Measurements from ENCODE around the gene TMCO1.
"Not testable (repeated sequence)": the region's sequence is repeated elsewhere in the genome, so short reads cannot be mapped to it uniquely, and the experiment has no call there.

TMCO1 gene

DNA sequence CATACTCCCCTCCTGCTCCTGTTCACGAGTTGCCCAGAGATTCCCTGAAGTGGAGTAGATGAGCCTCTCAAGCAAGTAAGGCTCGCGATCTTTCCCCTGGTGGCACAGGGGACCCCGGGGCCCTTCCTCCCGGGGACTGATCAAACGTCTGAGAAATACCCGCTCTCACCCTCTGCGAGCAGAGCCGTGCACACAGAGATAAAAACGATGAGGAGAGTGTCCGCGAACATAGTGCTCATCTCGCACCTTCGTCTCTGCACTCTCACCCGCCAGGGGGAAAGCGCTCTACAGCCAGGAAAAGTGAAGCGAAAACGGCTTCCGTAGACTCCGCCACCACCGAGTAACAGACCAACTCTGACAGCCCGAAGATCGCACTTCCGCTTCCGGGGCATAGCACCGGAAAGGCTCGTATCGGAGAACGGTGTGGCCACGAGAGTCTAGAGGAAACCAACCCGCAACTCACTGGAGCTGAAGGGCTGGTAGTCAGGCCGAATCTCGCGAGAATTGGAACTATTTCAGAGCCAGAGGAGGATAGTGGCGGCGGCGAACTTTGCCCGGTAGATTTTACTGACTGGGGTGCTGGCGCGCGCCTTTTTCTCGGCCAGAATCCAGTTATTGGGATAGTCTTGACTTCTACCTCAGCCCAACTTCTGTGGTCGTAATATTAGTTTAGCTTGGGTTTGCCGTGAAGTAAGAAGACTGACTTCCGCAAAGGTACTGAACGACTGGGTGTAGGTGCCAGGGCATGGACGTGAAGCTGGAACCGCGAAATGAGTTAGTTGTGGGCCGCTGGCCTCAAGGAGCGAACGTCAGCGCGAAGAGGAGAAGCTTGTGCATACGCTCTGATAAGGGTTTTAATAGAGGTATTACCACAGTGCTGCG lies at the start of gene TMCO1:
TSS of gene TMCO1 (minus strand) at position 356 of the 882 bp plus-strand sequence. CDS start at position 239, 117 bp downstream.
- DNase-seq, result peak; percentile 94

GRCh38 chr1:165816826-165817497 lies 48.3 kb upstream of the TMCO1 start:
- no peak for DNase-seq

DNA sequence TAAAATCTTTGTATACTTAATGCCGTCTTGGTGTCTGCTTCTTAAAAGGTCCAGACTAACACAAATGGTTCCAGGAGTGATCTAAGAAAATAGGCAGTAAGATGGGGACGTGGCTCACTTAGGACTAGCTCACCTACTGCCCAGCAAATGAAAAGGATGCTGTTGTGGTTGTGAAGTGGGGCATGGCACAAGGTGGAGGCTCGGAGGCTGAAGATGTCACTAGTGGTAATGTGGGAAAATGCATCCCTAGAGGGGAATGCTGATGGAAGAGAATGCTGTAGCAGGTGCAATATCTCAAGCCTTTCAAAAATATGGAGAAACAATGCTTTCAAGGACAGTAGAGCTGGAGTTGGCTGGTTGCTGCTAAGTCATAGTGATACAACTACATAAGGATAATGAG lies 47.5 kb upstream of the TMCO1 start:
- DNase-seq, result no peak

DNA sequence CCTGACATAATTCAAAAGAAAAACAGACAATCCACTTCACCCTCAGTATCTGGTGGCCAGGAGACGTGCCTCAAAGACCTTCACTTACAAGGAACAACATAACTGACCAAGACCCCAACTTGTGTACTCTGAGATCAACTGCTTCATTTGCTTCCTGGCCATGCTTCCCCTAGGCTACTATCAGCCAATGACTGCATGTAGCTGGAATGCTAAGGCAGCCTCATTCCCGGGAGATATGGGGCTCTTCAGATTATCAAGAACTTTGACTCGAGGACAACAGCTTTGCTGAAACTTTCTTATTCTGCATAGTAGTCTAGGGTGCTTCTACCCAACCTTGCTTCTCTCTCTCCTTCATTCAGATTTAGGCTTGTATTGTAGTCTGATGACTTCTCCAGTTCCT lies 47.1 kb upstream of the TMCO1 start:
- DNase-seq, result no peak

- no peak for DNase-seq
Observed at GRCh38 chr1:165807613-165808012, 38.9 kb upstream of the TMCO1 start.

DNA sequence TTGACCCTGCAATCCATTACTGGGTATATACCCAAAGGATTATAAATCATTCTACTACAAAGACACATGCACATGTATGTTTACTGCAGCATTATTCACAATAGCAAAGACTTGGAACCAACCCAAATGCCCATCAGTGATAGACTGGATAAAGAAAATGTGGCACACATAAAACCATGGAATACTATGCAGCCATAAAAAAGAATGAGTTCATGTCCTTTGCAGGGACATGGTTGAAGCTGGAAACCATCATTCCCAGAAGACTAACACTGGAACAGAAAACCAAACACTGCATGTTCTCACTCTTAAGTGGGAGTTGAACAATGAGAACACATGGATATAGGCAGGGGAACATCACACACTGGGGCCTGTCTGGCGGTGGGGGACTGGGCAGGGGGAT lies 35.8 kb upstream of the TMCO1 start:
- DNase-seq, result not testable (repeated sequence)

GRCh38 chr1:165799387-165799786 lies 30.7 kb upstream of the TMCO1 start:
- no peak for DNase-seq

DNA sequence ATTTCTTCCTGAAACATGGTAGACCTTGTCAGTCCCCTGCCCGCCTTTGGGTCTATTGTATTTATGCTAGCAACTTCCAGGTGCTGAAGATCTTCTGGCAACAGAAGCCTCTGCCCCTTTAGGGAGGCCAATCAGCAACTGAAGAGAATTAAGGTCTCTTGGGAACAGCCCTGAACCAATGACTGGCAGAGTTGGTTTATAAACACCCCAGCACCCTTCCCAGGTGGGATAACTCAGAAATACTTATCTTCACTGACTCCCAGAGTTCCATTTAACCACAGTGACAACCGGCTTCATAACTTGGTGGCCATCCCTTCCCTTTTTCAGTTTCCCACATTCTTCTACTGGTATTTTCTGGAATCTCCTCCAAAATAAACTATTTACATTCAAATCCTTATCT lies 27.2 kb upstream of the TMCO1 start:
- no peak for DNase-seq

- DNase-seq, result no peak
Observed at GRCh38 chr1:165793951-165794350, 25.3 kb upstream of the TMCO1 start.

DNA sequence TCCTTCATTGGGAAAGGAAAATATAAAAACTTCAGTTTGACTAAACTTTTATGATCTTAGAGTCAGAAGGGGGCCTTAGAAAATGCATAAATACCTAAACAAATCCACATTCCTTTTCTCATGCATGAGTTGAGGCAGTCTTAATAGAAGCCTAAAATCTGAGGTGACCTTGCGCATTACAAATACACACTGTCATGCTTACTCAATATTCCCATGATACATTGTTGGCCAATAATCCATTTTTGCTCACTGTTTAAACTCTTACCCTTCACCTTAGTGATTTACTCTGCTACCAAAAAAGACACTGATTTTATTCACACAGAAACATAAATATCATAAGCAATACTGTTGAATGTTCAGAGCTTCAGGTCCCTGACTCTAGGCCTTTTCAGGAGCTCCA lies 19.1 kb upstream of the TMCO1 start:
- no peak for DNase-seq

DNA sequence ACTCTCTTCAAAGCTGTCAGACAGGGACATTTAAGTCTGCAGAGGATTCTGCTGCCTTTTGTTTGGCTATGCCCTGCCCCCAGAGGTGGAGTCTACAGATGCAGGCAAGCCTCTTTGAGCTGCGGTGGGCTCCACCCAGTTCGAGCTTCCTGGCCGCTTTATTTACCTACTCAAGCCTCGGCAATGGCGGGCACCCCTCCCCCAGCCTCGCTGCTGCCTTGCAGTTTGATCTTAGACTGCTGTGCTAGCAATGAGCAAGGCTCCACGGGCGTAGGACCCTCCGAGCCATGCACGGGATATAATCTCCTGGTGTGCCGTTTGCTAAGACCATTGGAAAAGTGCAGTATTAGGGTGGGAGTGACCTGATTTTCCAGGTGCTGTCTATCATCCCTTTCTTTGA lies 14.9 kb upstream of the TMCO1 start:
- not testable (repeated sequence) for DNase-seq

DNA sequence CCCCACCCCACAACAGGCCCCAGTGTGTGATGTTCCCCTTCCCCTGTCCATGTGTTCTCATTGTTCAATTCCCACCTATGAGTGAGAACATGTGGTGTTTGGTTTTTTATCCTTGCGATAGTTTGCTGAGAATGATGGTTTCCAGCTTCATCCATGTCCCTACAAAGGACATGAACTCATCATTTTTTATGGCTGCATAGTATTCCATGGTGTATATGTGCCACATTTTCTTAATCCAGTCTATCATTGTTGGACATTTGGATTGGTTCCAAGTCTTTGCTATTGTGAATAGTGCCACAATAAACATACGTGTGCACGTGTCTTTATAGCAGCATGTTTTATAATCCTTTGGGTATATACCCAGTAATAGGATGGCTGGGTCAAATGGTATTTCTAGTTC lies 9.5 kb upstream of the TMCO1 start:
- not testable (repeated sequence) for DNase-seq

DNA sequence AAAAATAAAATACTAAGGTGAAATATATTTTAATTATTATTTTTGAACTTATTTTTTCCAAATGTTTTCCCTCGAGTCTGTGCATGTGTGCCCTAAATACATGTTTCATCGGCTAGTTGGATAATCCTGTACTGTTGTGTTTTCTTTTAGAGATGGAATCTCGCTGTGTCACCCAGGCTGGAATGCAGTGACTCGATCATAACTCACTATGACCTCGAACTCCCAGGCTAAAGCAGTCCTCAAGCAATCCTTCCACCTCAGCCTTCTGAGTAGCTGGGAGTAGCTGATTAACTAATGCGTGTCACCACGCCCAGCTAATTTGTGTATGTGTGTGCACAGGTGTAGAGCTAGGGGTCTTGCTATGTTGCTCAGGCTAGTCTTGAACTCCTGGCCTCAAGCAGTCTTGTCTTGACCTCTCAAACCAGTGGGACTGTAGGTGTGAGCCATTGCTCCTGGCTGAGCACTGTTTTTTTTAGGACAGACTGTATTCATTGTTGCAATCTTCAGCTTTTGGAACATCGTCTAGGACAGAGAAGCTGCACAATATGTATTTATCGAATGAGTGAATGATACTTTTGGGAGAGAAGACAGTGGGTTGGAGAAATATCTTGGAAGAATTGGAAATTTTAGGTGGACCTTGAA lies 4.8 kb upstream of the TMCO1 start:
- DNase-seq, result no peak

DNA sequence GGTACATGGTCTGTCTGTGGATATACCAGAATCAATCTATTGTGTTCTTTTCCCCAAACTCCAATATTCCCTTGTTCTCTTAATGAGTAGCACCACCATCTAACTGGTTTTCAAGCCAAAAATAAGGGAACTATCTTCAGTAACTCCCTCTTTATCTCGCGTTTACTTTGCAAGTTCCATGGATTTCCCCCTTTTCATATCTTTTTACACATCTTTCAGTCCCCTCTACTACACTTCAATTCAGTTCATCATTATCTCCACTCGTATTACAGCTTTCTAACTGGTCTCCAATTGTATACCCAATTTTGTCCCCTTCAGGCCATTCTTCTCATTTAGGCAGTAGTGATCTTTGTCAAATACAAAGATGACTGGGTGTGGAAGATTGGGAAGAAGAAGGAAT lies 4.1 kb upstream of the TMCO1 start:
- no peak for DNase-seq

- DNase-seq, result no peak
Observed at GRCh38 chr1:165764277-165764676, 4.4 kb downstream of the TMCO1 start.

- no peak for DNase-seq
Observed at GRCh38 chr1:165763442-165763841, 5.2 kb downstream of the TMCO1 start.

GRCh38 chr1:165762725-165763124 lies 5.9 kb downstream of the TMCO1 start:
- DNase-seq, result no peak

- DNase-seq, result no peak
Observed at GRCh38 chr1:165759095-165759494, 9.6 kb downstream of the TMCO1 start.

DNA sequence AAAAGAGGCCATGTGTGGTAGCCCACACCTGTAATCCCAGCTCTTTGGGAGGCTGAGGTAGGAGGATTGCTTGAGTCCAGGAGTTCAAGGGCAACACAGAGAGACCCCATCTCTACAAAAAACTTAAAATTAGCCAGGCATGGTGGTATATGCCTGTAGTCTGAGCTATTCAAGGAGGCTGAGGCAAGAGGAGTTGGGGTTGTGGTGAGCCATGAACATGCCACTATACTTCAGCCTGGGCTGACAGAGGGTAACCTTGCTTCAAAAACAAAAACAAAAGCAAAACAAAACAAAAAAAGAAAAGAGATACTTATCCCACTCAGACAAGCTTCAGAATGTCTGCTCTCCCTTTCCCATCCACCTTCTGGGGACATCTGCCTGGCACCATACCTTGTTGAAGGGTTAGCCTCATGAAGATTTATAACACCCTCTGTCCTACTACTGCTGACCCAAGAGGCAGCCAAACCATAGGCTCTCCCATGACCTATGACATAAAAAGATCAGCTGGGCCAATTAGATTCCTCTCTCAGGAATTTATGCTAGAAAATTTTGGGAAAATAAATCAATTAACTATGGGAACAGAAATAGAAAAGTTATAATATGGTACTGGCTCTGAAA lies 13.2 kb downstream of the TMCO1 start:
- DNase-seq, result no peak

- DNase-seq, result no peak
Observed at GRCh38 chr1:165753934-165754333, 14.7 kb downstream of the TMCO1 start.

- no peak for DNase-seq
Observed at GRCh38 chr1:165748550-165748949, 20.1 kb downstream of the TMCO1 start.

- DNase-seq, result no peak
Observed at GRCh38 chr1:165747632-165748447, 20.8 kb downstream of the TMCO1 start.

Data from stimulated activated CD4-positive, alpha-beta T cell treated with anti-CD3 and anti-CD28 coated beads, Interleukin-4, amount 100 ng/mL, for 24 hours (primary cell).